Heart left ventricle (tissue), 13 donors: ENCODE results near the gene NIM1K.

Experiments
- POLR2A ChIP-seq, 2 donors: fragments of 450-650 bp; IDR thresholded peaks; one replicate each; pipeline ENCODE4 v1.6.1; 2017; ENCODE audit warnings: antibody characterized with exemption in 2 of 2, mild to moderate bottlenecking in 2 of 2, moderate library complexity in 2 of 2
- TF ChIP-seq, protein P1 (sequence below), 12 donors: fragments of 200-600 bp; sonication (generic) in 4 of 12; IDR thresholded peaks; one replicate each; pipeline versions ENCODE4 v1.5.0 to v1.8.0; 2018 to 2022; ENCODE audit warnings: antibody characterized with exemption in 12 of 12, mild to moderate bottlenecking in 5 of 12
- donor health status: ischemic (EF 13 %, LVEDD 7.1; RV severe dilation, severe dysfunction).
- donor health status: DM: no; HTN: yes; CAD: no.
- donor health status: DM: no; HTN: no; CAD: no.
- donor health status: ischemic (EF 25% LVEDD 6.9; RV normal size, moderate dysfunction).
- donor health status: ischemic (EF 25% LVEDD 5.7; RV mildly dilated, moderate dysfunction).
- donor health status: ischemic (EF 35%, LVEDD 5.7; RV mildly dilated, moderate dysfunction).
- donor health status: nonischemic (EF 11% LVEDD 7.7; RV severe dilation, severe dysfunction).
- donor health status: DM: yes; HTN: yes; CAD: no.
- donor health status: PGD.
- donor health status: ischemic (EF 29% LVEDD 5.4; RV normal size, mild dysfunction).
- donor health status: nonischemic (EF 23%, LVEDD 6.1; RV moderate dilation, normal function).

DNA sequence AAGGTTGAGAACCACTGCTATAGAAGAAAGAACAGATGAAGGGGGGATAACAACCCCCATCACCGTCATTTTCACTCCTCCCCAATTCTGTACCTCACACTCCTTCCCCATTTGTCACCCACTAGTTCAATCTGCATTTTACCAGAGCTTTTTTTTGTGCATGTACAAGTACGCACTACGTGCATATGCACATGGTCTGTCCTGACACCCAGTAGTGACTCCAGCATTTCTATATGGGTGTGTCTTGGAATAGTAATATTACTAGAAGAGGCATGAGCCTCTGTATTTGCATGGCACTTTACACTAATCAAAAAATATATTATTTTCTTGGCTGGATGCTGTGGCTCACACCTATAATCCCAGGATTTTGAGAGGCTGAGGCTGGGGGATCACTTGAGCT, 38.7 kb downstream of the NIM1K start:
- TF ChIP-seq, protein P1, sequence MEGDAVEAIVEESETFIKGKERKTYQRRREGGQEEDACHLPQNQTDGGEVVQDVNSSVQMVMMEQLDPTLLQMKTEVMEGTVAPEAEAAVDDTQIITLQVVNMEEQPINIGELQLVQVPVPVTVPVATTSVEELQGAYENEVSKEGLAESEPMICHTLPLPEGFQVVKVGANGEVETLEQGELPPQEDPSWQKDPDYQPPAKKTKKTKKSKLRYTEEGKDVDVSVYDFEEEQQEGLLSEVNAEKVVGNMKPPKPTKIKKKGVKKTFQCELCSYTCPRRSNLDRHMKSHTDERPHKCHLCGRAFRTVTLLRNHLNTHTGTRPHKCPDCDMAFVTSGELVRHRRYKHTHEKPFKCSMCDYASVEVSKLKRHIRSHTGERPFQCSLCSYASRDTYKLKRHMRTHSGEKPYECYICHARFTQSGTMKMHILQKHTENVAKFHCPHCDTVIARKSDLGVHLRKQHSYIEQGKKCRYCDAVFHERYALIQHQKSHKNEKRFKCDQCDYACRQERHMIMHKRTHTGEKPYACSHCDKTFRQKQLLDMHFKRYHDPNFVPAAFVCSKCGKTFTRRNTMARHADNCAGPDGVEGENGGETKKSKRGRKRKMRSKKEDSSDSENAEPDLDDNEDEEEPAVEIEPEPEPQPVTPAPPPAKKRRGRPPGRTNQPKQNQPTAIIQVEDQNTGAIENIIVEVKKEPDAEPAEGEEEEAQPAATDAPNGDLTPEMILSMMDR (IDR thresholded peaks at IDR 0.05) = no peak
- TF ChIP-seq POLR2A (IDR thresholded peaks at IDR 0.05) = no peak
